Measurements from ENCODE around the gene PPP1R14D. TPM values are rescaled to one million over a fixed set of nuclear protein-coding genes. Genes with fewer than 3 reads are reported as not detected.

Gene PPP1R14D
- total and polyA plus RNA-seq, 2 experiments from 2014 or later = not detected

- Mint-ChIP-seq H3K9me3 (no peaks in the 10 kb centered on the region), H3K4me1 (peaks cover 27% of the 10 kb centered on the region), H3K27me3 (ENCODE audit: insufficient read depth, low read depth, poor library complexity) (peaks cover 10% of the 10 kb centered on the region), H3K27ac (no peak overlapping the region), H3K36me3 (ENCODE audit: low read depth) (peaks cover 38% of the 10 kb centered on the region), H3K4me3 (no peak overlapping the region; the same call in 2 of the 3 replicates)
- Histone ChIP-seq H3K9me2 (ENCODE audit: insufficient read depth) (no peaks in the 10 kb centered on the region), H3K79me2 (replicated peaks; ENCODE audit: insufficient read depth) (no peaks in the 10 kb centered on the region), H4K20me1 (replicated peaks; ENCODE audit: insufficient read depth) (peaks cover 3% of the 10 kb centered on the region), H3K4me1 (ENCODE audit: insufficient read depth) (no peaks in the 10 kb centered on the region; the same call in 1 of the 2 replicates), H2AFZ (no peak overlapping the region), H3K4me3 (no peak overlapping the region), H3K4me2 (no peak overlapping the region), H3F3A (replicated peaks; ENCODE audit: low read depth) (peaks cover 17% of the 10 kb centered on the region), H3K27me3 (ENCODE audit: insufficient read depth) (no peaks in the 10 kb centered on the region), H3K36me3 (ENCODE audit: insufficient read depth) (peaks cover under 1% of the 10 kb centered on the region), H3K27ac (ENCODE audit: low read depth) (no peak overlapping the region)
- no peak for DNase-seq (ENCODE audit: low spot score)
- TF ChIP-seq, protein P1, sequence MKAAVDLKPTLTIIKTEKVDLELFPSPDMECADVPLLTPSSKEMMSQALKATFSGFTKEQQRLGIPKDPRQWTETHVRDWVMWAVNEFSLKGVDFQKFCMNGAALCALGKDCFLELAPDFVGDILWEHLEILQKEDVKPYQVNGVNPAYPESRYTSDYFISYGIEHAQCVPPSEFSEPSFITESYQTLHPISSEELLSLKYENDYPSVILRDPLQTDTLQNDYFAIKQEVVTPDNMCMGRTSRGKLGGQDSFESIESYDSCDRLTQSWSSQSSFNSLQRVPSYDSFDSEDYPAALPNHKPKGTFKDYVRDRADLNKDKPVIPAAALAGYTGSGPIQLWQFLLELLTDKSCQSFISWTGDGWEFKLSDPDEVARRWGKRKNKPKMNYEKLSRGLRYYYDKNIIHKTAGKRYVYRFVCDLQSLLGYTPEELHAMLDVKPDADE (IDR thresholded peaks at IDR 0.05) = no peak
- TF ChIP-seq NANOG (IDR thresholded peaks at IDR 0.05; ENCODE audit: borderline replicate concordance) (no peak), ZNF331 (CRISPR knock-in tag; IDR thresholded peaks at IDR 0.05; ENCODE audit: low read depth) (no peak), EZH2phosphoT487 (IDR thresholded peaks at IDR 0.05; ENCODE audit: unreplicated experiment) (no peak), CREB1 (CRISPR knock-in tag; IDR thresholded peaks at IDR 0.05; ENCODE audit: low read depth) (no peak), POLR2AphosphoS5 (IDR thresholded peaks at IDR 0.05; ENCODE audit: low read depth) (no peak), ZNF114 (CRISPR knock-in tag; IDR thresholded peaks at IDR 0.05) (no peak), JUNB (IDR thresholded peaks at IDR 0.05; ENCODE audit: unreplicated experiment) (no peak), ZNF462 (CRISPR knock-in tag; IDR thresholded peaks at IDR 0.05) (no peak), EZH2 (IDR thresholded peaks at IDR 0.05; ENCODE audit: low read depth, unreplicated experiment) (no peak)
- TF ChIP-seq, protein P2, sequence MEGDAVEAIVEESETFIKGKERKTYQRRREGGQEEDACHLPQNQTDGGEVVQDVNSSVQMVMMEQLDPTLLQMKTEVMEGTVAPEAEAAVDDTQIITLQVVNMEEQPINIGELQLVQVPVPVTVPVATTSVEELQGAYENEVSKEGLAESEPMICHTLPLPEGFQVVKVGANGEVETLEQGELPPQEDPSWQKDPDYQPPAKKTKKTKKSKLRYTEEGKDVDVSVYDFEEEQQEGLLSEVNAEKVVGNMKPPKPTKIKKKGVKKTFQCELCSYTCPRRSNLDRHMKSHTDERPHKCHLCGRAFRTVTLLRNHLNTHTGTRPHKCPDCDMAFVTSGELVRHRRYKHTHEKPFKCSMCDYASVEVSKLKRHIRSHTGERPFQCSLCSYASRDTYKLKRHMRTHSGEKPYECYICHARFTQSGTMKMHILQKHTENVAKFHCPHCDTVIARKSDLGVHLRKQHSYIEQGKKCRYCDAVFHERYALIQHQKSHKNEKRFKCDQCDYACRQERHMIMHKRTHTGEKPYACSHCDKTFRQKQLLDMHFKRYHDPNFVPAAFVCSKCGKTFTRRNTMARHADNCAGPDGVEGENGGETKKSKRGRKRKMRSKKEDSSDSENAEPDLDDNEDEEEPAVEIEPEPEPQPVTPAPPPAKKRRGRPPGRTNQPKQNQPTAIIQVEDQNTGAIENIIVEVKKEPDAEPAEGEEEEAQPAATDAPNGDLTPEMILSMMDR (conservative IDR thresholded peaks at IDR 0.05; ENCODE audit: low read depth in 2 of 2) = no peak
- TF ChIP-seq, protein P3, sequence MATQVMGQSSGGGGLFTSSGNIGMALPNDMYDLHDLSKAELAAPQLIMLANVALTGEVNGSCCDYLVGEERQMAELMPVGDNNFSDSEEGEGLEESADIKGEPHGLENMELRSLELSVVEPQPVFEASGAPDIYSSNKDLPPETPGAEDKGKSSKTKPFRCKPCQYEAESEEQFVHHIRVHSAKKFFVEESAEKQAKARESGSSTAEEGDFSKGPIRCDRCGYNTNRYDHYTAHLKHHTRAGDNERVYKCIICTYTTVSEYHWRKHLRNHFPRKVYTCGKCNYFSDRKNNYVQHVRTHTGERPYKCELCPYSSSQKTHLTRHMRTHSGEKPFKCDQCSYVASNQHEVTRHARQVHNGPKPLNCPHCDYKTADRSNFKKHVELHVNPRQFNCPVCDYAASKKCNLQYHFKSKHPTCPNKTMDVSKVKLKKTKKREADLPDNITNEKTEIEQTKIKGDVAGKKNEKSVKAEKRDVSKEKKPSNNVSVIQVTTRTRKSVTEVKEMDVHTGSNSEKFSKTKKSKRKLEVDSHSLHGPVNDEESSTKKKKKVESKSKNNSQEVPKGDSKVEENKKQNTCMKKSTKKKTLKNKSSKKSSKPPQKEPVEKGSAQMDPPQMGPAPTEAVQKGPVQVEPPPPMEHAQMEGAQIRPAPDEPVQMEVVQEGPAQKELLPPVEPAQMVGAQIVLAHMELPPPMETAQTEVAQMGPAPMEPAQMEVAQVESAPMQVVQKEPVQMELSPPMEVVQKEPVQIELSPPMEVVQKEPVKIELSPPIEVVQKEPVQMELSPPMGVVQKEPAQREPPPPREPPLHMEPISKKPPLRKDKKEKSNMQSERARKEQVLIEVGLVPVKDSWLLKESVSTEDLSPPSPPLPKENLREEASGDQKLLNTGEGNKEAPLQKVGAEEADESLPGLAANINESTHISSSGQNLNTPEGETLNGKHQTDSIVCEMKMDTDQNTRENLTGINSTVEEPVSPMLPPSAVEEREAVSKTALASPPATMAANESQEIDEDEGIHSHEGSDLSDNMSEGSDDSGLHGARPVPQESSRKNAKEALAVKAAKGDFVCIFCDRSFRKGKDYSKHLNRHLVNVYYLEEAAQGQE (IDR thresholded peaks at IDR 0.05; ENCODE audit: unreplicated experiment) = no peak
- no peak for ATAC-seq
Observed at GRCh38 chr15:40858706-40859105, 30.2 kb upstream of the PPP1R14D start.

Measured in GM23338 (cell line).